ENCODE data around the gene OSGEPL1. TPM values are rescaled to one million over a fixed set of nuclear protein-coding genes. Genes with fewer than 3 reads are reported as not detected.
"Not testable (repeated sequence)": the region's sequence is repeated elsewhere in the genome, so short reads cannot be mapped to it uniquely, and the experiment has no call there.

Gene OSGEPL1
- total and polyA plus RNA-seq, 4 experiments from 2014 or later: 7.5 to 19.1 (median 15.7) TPM

DNA sequence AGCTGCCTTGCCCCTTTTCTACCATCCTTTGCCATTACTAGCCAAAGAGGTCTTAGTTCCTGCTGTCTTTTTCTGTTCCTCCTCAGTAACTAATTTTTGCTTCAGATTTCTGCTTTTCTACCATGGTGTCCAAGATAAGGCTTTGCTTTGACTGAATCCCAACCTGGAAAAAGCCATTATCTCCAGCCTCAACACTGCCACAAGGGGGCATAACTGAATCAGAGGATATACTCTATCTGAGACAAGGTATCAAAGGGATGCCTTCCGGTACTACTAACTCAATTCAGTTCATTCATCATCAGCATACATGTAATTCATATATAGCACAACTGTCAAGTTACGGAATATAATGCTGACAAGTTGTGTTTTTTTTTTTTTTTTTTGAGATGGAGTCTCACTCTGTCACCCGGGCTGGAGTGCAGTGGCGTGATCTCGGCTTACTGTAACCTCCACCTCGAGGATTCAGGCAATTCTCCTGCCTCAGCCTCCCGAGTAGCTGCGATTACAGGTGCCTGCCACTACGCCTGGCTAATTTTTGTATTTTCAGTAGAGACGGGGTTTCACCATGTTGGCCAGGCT is 11.4 kb downstream of the OSGEPL1 start:
- Mint-ChIP-seq H3K4me3 (no peak overlapping the region), H3K9me3 (no peaks in the 10 kb centered on the region), H3K4me1 (peaks cover 0 to 1% (median 0%) of the 10 kb centered on the region in 4 donors), H3K36me3 (peaks cover 33 to 34% of the 10 kb centered on the region in 2 donors), H3K27me3 (no peaks in the 10 kb centered on the region), H3K27ac (peak overlapping the region in 3 of 7 donors; percentile 19 to 89 (median 59))
- Histone ChIP-seq H3K36me3 (ENCODE audit: insufficient read depth, low read length) (peaks cover 19% of the 10 kb centered on the region), H3K27me3 (ENCODE audit: insufficient read depth, low read length) (no peaks in the 10 kb centered on the region), H3K27ac (ENCODE audit: low read depth, low read length) (no peak overlapping the region), H3K4me3 (ENCODE audit: low read length in 2 of 2) (no peak overlapping the region), H3K4me1 (ENCODE audit: insufficient read depth, low read length) (no peaks in the 10 kb centered on the region), H3K9me3 (ENCODE audit: control insufficient read depth in 1 of 2, low read length in 2 of 2) (no peaks in the 10 kb centered on the region)
- ChIA-PET CTCF (ENCODE audit: partially characterized antibody) (interaction anchor here (0.8 to 5.9 kb wide), 16 partner anchors 8 to 370 kb away, joined by 3 to 83 read pairs (median 4); partner anchors contain the start of gene OSGEPL1), POLR2A (ENCODE audit: partially characterized antibody) (interaction anchor here (1.6 kb wide), 1 partner anchor 11 kb away, joined by 8 read pairs; the partner anchor contains the start of gene OSGEPL1)
- intact Hi-C loops (cut with micrococcal nuclease): loop anchor here (1.0 kb wide), 3 partner anchors 11 to 90 kb away; partner anchors contain the start of genes ASNSD1, ORMDL1, OSGEPL1 and PMS1
- DNase-seq: peak; percentile 36 to 49 (median 43)

GRCh38 chr2:189729430-189729829 is 33.2 kb downstream of the OSGEPL1 start:
- no peak overlapping the region for H3K4me3 Mint-ChIP-seq
- ChIA-PET POLR2A (ENCODE audit: partially characterized antibody) (no interaction called here), CTCF (ENCODE audit: partially characterized antibody) (no interaction called here)
- Histone ChIP-seq H3K36me3 (ENCODE audit: insufficient read depth, low read length) (no peaks in the 10 kb centered on the region), H3K4me3 (ENCODE audit: low read length in 2 of 2) (no peak overlapping the region), H3K9me3 (ENCODE audit: control insufficient read depth in 1 of 2, low read length in 2 of 2) (no peaks in the 10 kb centered on the region), H3K4me1 (ENCODE audit: insufficient read depth, low read length) (no peaks in the 10 kb centered on the region), H3K27me3 (ENCODE audit: insufficient read depth, low read length) (no peaks in the 10 kb centered on the region), H3K27ac (ENCODE audit: low read depth, low read length) (no peak overlapping the region)
- no peaks in the 10 kb centered on the region for H3K9me3 Mint-ChIP-seq
- no peak for DNase-seq
- H3K36me3 Mint-ChIP-seq: no peaks in the 10 kb centered on the region
- intact Hi-C loops (cut with micrococcal nuclease): no loop called here
- no peak overlapping the region for H3K27ac Mint-ChIP-seq
- H3K27me3 Mint-ChIP-seq: no peaks in the 10 kb centered on the region
- no peaks in the 10 kb centered on the region for H3K4me1 Mint-ChIP-seq

DNA sequence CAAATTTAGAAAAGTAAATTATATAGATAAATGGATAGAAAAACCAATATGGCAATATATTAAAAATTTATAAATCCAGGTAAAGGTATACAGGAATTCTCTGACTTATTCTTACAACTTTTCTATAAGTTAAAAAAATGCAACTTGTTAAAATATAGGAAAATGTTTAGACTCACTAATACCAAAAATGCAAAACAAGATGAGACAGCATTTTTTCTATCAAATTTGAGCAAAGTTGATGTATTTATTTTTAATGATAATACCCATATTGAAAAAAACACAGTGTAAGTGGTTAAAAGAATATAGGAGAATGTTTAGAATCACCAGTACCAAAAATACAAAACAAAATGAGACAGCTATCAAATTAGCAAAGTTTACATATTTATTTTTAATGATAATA is 35.7 kb downstream of the OSGEPL1 start:
- H3K4me3 Mint-ChIP-seq: no peak overlapping the region
- Histone ChIP-seq H3K4me3 (ENCODE audit: low read length in 2 of 2) (no peak overlapping the region), H3K27ac (ENCODE audit: low read depth, low read length) (no peak overlapping the region), H3K9me3 (ENCODE audit: control insufficient read depth in 1 of 2, low read length in 2 of 2) (no peaks in the 10 kb centered on the region), H3K27me3 (ENCODE audit: insufficient read depth, low read length) (no peaks in the 10 kb centered on the region), H3K4me1 (ENCODE audit: insufficient read depth, low read length) (no peaks in the 10 kb centered on the region), H3K36me3 (ENCODE audit: insufficient read depth, low read length) (no peaks in the 10 kb centered on the region)
- no peaks in the 10 kb centered on the region for H3K36me3 Mint-ChIP-seq
- ChIA-PET POLR2A (ENCODE audit: partially characterized antibody) (no interaction called here), CTCF (ENCODE audit: partially characterized antibody) (no interaction called here)
- no peaks in the 10 kb centered on the region for H3K27me3 Mint-ChIP-seq
- DNase-seq: no peak
- H3K27ac Mint-ChIP-seq: no peak overlapping the region
- intact Hi-C loops (cut with micrococcal nuclease): no loop called here
- no peaks in the 10 kb centered on the region for H3K4me1 Mint-ChIP-seq
- no peaks in the 10 kb centered on the region for H3K9me3 Mint-ChIP-seq

GRCh38 chr2:189726271-189726670 is 36.3 kb downstream of the OSGEPL1 start:
- ChIA-PET POLR2A (ENCODE audit: partially characterized antibody) (no interaction called here), CTCF (ENCODE audit: partially characterized antibody) (no interaction called here)
- Histone ChIP-seq H3K36me3 (ENCODE audit: insufficient read depth, low read length) (no peaks in the 10 kb centered on the region), H3K27me3 (ENCODE audit: insufficient read depth, low read length) (no peaks in the 10 kb centered on the region), H3K27ac (ENCODE audit: low read depth, low read length) (no peak overlapping the region), H3K9me3 (ENCODE audit: control insufficient read depth in 1 of 2, low read length in 2 of 2) (no peaks in the 10 kb centered on the region), H3K4me1 (ENCODE audit: insufficient read depth, low read length) (no peaks in the 10 kb centered on the region), H3K4me3 (ENCODE audit: low read length in 2 of 2) (no peak overlapping the region)
- intact Hi-C loops (cut with micrococcal nuclease): no loop called here
- no peaks in the 10 kb centered on the region for H3K36me3 Mint-ChIP-seq
- no peak overlapping the region for H3K4me3 Mint-ChIP-seq
- no peaks in the 10 kb centered on the region for H3K27me3 Mint-ChIP-seq
- no peak overlapping the region for H3K27ac Mint-ChIP-seq
- no peaks in the 10 kb centered on the region for H3K4me1 Mint-ChIP-seq
- H3K9me3 Mint-ChIP-seq: no peaks in the 10 kb centered on the region
- DNase-seq: no peak

DNA sequence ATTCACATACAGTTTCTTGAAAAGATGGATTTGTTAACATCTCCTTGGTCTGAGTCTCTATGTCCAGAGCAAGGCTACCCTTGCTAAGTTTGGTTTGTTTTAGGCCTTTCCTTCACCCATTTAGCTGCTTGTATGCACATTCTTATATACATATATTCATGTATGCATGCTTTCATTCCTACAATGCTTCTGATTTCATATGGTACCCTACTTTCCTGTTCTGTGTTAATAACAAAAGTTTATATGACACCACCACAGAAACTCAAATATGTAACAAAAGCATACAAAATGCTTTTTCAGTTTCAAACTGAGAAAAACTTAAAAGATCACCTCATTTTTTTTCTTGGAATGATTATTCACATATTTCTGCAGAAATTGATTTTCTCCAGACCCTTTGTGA is 39.4 kb downstream of the OSGEPL1 start:
- no peak overlapping the region for H3K4me3 Mint-ChIP-seq

DNA sequence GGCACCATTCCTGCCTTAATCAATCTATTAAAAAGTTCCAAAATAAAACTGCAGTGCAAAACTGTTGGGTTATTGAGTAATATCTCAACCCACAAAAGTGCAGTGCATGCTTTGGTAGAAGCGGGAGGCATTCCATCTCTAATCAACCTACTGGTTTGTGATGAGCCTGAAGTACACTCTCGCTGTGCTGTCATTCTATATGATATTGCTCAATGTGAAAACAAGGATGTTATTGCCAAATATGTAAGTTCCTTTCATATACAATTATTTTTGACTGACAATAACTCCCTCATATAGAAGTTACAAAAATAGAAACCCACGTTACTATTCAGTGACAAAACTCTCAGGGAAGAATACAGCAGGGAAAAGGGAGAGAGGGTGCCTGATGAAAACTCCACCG is 43.0 kb downstream of the OSGEPL1 start:
- H3K4me1 Mint-ChIP-seq: no peaks in the 10 kb centered on the region
- H3K4me3 ChIP-seq (ENCODE audit: low read length in 2 of 2): no peak overlapping the region
- no peaks in the 10 kb centered on the region for H3K4me1 ChIP-seq (ENCODE audit: insufficient read depth, low read length)
- no peak for DNase-seq
- no peaks in the 10 kb centered on the region for H3K27me3 Mint-ChIP-seq
- POLR2A ChIA-PET (ENCODE audit: partially characterized antibody): no interaction called here
- CTCF ChIA-PET (ENCODE audit: partially characterized antibody): no interaction called here
- no peaks in the 10 kb centered on the region for H3K36me3 ChIP-seq (ENCODE audit: insufficient read depth, low read length)
- H3K36me3 Mint-ChIP-seq: peaks cover 2 to 4% of the 10 kb centered on the region in 2 donors
- H3K9me3 Mint-ChIP-seq: peaks cover 0 to 14% (median 10%) of the 10 kb centered on the region in 8 donors
- H3K27me3 ChIP-seq (ENCODE audit: insufficient read depth, low read length): no peaks in the 10 kb centered on the region
- intact Hi-C loops (cut with micrococcal nuclease): no loop called here
- H3K27ac ChIP-seq (ENCODE audit: low read depth, low read length): no peak overlapping the region
- peak overlapping the region in 1 of 7 donors; percentile 36 for H3K27ac Mint-ChIP-seq
- no peaks in the 10 kb centered on the region for H3K9me3 ChIP-seq (ENCODE audit: control insufficient read depth in 1 of 2, low read length in 2 of 2)
- H3K4me3 Mint-ChIP-seq: no peak overlapping the region

More for the DNA sequence above, 39.4 kb downstream of the OSGEPL1 start:
- no peak overlapping the region for H3K4me3 ChIP-seq (ENCODE audit: low read length in 2 of 2)
- H3K36me3 ChIP-seq (ENCODE audit: insufficient read depth, low read length): no peaks in the 10 kb centered on the region
- H3K27me3 Mint-ChIP-seq: no peaks in the 10 kb centered on the region
- H3K4me1 Mint-ChIP-seq: no peaks in the 10 kb centered on the region
- CTCF ChIA-PET (ENCODE audit: partially characterized antibody): no interaction called here
- H3K36me3 Mint-ChIP-seq: peaks cover 0 to 4% of the 10 kb centered on the region in 2 donors
- intact Hi-C loops (cut with micrococcal nuclease): no loop called here
- H3K27ac Mint-ChIP-seq: peak overlapping the region in 1 of 7 donors; percentile 11
- H3K9me3 ChIP-seq (ENCODE audit: control insufficient read depth in 1 of 2, low read length in 2 of 2): no peaks in the 10 kb centered on the region
- no peaks in the 10 kb centered on the region for H3K27me3 ChIP-seq (ENCODE audit: insufficient read depth, low read length)
- H3K27ac ChIP-seq (ENCODE audit: low read depth, low read length): no peak overlapping the region
- no peaks in the 10 kb centered on the region for H3K4me1 ChIP-seq (ENCODE audit: insufficient read depth, low read length)
- POLR2A ChIA-PET (ENCODE audit: partially characterized antibody): no interaction called here
- no peak for DNase-seq
- no peaks in the 10 kb centered on the region for H3K9me3 Mint-ChIP-seq

GRCh38 chr2:189717593-189717992 is 45.0 kb downstream of the OSGEPL1 start:
- H3K9me3 ChIP-seq (ENCODE audit: control insufficient read depth in 1 of 2, low read length in 2 of 2); H3K27ac Mint-ChIP-seq; intact Hi-C loops (cut with micrococcal nuclease); H3K27me3 Mint-ChIP-seq; POLR2A ChIA-PET (ENCODE audit: partially characterized antibody); H3K27me3 ChIP-seq (ENCODE audit: insufficient read depth, low read length); H3K4me3 ChIP-seq (ENCODE audit: low read length in 2 of 2); H3K27ac ChIP-seq (ENCODE audit: low read depth, low read length); DNase-seq; CTCF ChIA-PET (ENCODE audit: partially characterized antibody); H3K4me3 Mint-ChIP-seq; H3K4me1 ChIP-seq (ENCODE audit: insufficient read depth, low read length); H3K4me1 Mint-ChIP-seq; H3K36me3 ChIP-seq (ENCODE audit: insufficient read depth, low read length); H3K36me3 Mint-ChIP-seq: not testable (repeated sequence)
- peaks cover 0 to 19% (median 10%) of the 10 kb centered on the region in 8 donors for H3K9me3 Mint-ChIP-seq

All from CD4-positive, alpha-beta memory T cell (primary cell).